Measurements from ENCODE around the gene SLC1A4.

SLC1A4 gene

DNA sequence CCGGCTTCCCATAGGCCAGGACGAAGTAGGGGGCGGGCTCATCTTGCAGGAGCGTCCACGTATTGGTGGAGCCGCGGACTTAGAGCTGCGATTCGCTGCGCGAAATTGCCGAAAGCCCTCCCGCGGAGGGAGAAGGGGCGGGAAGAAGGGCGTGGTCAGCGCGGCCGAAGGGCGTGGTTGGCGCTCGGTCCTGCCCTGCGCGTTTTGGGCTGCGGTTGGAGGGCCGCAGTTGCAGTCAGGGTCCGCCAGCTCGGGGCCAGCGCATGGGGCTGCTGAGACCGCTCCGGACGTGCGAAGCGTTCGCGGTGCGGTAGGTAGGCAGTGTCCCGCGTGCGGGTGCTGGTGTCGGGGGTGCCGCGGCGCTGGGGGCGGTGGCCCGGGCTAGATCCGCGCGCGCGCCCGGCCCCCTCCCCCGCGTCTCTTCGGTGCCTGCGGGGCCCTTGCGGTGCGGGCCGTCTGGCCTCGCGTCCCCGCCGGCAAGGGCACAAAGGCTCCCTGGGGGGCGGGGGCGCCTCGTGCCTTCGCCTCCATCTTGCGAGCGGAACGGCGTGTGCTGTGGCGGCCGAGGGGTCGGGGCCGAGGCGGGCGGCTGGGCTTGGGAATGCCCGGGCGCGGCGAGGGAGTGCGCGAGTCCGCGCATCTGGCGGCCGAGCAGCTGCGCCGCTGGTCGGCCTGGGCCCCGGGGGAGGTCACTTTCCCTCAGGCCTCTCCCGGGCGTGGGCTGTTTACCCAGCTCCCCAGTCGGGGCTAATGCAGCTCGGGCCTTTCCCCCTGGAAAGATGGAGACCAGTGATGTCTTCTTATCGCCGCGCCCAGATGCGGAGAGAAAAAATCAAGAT, 67.2 kb downstream of the SLC1A4 start, which contains the start of gene CEP68:
Gene CEP68 (plus strand): TSS at position 202 of the 839 bp plus-strand sequence. CDS start 13,029 bp downstream, outside the sequence.
- peak; percentile 95 for FAIRE-seq

DNA sequence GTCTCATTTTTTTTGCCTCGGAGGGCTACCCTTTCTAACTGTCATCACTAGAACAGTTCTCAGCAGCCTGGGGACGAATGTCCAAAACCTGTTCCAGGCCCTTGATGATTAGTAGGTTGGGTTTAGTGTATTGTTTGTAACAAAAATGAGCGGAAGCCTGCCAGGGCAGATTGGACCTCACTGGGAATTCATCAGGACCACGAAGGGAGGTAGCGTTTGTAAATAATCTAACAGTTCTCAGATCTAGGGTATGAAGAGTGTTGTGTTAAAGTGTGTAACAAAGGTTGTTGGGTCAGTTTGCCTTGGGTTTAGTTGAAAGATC, 67.8 kb downstream of the SLC1A4 start:
- no peak for FAIRE-seq

DNA sequence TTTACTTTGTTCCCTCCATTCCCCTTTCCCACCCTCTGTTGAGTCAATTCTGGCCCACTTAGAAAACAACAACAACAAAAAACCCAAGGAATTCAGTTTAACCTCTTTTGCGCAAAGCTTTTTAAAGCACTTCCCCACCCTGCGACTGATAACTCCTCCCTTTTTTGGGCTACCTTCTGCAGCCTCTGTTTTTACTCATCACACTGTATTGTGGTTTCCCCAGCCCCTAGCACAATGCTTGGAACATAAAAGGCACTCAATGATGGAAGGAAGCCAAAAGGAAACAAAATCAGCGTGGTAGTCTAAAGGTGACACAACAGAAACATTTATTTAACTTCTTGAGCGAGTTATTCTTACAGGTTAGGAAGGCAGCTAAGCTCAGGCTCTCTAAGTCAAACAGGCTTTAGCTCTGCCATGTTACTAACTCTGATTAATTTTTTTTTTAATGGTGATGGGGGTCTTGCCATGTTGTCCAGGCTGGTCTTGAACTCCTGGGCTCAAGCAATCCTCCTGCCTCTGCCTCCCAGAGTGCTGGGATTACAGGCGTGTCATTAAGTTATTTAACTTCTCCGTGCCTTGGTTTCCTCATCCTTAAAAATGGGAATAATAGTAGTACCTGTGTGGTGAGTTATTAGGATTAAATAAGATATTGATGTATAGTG, 68.3 kb downstream of the SLC1A4 start:
- no peak for FAIRE-seq

DNA sequence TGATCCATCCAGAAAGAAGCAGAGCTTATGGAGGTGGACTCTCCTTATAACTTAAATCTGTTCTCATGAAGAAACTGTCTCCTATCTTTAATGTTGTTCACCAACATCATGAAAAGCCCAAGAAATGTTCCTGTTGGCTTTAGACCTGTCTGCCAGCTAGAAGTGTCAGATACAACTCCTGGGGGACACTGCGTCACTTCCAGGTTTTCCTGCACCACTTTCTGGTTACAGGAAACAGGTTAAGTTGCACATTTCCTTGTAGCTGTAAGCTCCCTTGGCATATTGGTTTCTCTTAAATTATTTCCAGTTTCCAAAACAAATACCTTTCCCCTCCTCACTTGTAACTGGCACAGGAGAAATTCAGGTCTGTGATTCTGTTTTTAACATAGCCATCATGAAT, 69.9 kb downstream of the SLC1A4 start:
- FAIRE-seq, result no peak

DNA sequence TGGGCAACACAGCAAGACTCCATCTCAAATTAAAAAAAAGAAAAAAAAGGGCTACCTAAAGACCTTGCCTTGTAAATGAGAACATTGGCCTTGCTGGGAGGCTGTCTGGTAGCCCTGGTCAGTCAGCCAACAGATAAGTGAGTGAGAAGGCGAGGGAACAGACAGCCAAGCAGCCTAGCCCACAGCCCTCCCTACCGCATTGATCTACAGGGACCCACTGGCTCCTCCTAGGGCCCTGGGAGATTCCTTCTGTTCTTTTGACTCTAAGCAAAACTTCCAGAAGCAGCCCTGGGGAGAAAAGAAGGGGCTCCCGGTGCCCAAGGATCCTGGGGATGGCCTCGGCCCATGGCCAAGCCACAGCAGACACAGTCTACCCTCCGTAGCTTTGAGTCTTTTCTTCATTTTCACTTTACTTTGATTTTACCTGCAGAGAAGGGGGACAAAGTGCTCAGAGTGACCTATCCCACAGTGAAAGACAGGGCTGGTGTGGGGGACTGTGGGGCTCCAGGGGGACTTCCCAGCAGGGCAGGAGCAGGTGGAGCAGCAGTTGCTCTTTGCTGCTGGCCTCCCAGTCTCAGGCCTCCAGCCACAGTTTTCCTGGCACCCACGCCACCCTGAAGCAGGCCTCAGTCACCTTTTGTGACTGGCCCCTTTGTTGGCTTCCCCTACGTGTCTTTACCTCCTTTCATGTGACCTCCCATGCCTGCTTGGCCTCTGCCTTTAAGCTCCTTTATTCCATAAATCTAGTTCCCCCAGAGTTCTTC, 72.1 kb downstream of the SLC1A4 start:
- FAIRE-seq, result no peak

DNA sequence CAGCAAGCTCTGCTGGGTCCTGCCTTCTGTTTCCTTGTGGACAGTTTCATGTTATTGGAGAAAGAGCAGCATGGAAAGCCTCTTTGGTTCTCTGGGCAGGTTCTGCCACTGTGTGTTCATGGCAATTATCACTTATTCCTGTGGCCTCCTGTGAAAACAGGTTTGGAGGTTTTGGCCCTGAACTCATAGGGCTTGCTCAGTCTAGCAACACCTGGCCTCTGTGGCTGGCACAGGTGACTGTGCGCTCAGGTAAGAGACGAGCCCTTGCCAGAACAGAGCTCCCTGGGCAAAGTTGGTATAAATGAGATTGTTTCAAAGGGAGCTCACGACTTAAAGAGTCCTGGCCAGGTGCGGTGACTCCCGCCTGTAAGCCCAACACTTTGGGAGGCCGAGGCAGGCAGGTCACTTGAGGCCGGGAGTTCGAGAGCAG, 72.7 kb downstream of the SLC1A4 start:
- FAIRE-seq, result no peak

DNA sequence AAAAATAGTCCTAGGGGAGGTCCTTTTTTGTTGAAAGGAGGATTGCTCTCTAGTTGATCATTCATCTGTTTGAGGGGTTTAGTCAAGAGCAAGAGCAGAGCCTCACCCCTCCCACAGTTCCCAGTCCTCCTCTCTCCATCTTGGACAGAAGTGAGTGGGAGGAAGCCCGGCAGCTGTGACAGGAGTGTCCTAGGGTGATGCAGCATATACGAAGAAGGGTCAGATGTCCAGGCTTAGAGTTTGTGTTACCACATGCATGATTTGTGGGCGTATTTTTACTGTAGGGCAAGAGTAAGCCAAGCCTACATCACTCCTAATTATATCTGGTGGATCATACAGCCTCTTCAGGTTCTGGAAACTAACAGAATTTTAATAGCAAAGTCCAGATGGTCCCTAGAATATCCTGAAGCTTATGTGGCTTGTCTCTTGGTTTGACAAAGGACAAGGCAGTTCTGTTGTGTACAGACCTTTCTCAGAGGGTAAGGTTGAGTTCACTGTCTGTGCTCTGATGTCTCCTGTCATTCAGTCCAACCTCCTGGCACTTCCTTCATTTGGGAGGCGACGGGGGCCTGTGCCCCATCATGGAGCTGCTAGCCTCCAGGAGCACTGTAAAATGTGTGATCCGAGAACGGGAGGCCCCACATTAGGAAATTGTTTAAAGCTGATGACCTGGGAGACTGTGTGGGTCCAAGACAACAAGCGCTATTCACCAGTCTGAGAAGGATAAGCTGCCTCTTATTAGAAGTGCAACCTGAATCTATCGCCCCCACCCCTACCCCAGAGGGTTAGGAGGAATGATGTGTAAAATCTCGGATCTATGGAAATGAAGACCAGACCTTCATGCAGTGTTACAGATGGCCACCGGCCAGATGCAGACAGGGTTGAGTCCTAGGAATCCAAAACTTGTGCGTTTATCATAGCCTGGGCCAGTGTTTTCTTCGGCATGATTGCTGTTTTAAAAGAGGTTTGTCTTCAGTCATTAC, 73.9 kb downstream of the SLC1A4 start:
- FAIRE-seq, result no peak

DNA sequence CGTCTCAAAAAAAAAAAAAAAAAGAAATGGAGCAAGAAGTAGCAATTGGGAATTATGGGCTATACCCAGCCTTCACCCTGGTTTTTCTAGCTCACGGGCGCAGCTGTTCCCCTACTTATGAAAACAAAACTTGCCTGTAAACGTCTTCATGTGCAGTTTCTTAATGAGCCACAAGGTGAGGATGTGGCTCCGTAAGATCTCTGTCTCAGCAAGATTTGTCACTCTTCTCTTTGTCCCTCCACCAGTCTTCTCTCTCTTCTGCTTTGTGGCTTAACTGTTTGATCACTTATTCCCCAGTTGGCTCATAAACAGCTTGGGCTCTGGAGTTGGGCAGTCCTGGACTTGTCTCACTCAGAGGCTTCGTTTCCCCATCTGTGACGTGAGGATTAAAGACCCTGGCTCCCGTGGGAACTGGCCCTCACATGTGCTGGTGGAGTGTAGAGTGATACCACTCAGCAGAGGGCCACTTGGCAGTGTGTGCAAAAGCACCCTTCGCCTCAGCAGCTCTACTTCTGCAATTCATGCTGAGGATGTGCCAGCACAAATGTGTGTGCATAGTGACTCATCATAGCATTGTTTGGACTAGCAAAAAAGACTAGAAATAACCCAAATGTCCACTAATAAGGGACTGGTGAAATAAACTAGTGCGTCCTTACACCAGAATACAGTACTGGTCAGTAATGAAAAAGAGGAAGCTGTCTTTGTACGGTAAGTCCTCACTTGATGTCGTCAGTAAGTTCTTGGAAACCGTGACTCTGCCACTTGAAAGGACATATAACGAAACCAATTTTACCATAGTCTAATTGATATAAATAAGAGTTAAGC, 75.7 kb downstream of the SLC1A4 start:
- FAIRE-seq, result no peak

DNA sequence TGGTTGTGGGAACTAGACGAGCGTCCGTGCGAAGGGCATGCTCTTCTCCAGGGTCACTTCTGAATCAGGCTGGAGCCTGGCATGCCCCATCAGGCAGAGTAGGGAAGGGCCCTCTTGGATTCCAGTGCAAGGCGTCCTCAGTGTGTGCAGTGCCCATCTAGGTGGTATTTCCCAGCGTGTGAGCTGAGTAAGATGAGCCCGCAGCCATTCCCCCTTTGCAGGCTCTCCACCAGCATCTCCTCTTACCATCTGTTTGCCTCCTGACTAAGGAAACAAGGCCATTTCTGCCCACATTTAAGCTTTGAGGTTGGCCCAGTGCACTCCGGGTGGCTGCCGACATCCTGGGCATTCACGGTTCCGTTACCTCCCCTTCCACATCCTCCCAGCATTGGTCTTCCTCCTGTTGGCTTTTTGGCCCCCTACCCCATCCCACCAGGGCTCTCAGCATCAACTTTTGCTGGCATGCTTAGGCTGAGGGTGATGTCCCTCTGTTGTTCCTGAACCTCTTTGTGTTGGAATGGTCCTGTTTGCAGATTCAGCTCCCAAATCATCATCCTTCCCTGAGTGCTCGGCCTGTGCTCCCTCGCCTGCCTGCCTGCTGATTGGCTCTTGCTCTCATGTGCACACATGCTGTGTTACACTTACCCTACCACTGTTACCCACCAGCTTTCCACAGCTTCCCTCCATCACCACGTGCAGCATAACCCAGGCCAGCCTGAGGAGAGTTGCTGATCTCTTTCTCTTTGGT, 78.8 kb downstream of the SLC1A4 start:
- no peak for FAIRE-seq

DNA sequence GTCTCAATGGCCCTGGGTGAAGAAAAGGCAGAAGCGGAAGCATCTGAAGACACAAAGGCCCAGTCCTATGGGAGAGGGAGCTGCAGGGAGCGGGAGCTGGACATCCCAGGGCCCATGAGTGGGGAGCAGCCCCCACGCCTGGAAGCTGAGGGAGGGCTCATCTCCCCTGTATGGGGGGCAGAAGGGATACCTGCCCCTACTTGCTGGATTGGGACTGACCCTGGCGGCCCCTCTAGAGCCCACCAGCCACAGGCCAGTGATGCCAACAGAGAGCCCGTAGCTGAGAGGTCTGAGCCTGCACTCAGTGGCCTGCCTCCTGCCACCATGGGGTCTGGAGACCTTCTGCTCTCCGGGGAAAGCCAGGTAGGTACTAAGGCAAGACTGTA, 80.2 kb downstream of the SLC1A4 start:
- FAIRE-seq, result no peak

DNA sequence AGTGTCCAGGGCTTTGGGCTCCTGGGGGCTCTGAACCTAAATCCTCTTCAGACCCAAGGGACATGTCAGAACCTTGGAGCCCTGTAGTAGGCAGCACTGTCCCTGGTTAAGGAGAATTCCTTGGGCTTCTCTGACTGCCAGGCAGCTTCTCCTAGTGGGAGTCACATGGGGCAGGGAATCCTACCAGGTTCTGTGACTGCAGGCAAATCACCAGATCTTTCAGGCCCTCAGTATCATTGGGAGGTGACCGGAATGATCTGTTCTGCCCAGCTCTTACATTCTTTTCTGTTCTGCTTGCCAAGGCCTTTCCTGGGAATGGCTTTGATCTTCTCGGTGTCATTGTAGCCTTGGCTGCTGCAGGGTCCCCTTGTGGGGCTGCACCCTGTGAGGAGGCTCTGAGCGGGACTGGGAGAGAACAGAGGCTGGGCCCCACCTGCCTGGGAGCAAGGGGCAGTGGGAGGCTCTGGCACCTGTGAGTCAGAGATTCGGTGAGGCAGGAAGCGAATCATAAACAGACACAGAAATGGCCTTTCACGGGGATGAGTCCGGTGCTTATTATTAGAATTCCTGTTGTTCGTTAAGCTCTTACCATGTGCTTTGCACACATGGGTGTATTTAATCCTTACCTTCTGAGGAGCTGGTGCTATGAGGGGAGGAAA, 81.1 kb downstream of the SLC1A4 start:
- no peak for FAIRE-seq

DNA sequence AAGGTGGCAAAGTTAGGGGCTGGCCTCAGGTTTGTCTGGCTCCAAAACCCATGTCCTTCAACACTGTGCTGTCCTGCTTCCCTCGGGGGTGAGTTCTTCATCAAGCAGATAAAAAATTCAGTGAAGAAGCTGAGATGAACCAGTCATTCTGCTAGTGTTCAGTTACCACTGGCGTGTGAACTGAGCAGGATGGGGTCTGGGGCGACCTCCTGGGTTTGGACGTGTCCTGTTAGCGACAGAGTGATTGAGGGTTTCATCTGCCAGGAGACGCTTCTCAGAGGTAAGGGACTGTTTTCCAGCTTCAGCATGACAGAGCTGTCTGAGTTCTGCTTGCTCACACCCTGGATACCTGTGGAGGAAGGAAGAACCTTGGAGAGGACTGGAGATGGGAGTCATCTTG, 81.7 kb downstream of the SLC1A4 start:
- no peak for FAIRE-seq

DNA sequence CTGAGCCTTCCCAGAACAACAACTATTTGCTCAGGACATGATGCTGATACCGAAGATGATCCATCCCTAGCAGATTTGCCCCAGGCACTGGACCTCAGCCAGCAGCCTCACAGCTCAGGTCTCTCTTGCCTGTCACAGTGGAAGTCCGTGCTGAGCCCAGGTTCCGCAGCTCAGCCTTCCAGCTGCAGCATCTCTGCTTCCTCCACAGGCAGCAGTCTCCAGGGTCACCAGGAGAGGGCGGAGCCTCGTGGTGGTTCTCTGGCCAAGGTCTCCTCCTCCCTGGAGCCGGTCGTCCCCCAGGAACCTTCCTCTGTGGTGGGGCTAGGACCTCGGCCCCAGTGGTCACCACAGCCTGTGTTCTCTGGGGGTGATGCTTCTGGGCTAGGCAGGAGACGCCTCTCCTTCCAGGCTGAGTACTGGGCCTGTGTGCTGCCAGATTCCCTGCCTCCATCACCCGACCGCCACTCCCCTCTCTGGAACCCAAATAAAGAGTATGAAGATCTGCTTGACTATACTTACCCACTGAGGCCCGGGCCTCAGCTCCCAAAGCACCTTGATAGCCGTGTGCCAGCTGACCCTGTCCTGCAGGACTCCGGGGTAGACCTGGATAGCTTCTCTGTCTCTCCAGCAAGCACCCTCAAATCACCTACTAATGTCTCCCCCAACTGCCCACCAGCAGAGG, 82.4 kb downstream of the SLC1A4 start:
- no peak for FAIRE-seq

DNA sequence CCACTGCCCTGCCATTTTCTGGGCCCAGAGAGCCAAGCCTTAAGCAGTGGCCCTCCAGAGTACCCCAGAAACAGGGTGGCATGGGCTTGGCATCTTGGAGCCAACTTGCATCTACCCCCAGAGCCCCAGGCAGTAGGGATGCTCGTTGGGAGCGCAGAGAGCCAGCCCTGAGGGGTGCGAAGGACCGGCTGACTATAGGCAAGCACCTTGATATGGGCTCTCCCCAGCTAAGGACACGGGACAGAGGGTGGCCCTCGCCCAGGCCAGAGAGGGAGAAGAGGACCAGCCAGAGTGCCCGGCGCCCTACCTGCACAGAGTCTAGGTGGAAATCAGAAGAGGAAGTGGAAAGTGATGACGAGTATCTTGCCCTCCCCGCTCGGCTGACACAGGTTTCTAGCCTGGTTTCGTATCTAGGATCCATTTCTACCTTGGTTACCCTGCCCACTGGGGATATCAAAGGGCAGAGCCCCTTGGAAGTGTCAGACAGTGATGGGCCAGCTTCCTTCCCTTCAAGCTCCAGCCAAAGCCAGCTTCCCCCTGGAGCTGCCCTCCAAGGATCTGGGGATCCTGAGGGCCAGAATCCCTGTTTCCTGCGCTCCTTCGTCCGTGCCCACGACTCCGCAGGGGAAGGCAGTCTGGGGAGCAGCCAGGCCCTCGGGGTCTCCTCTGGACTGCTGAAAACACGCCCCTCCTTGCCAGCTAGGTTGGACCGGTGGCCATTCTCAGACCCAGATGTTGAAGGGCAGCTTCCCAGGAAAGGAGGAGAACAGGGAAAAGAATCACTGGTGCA, 83.2 kb downstream of the SLC1A4 start:
- FAIRE-seq, result no peak

All from A204.1 (cell line).